Spleen (tissue), 11 donors: ENCODE data around the gene NTN1. TPM values are rescaled to one million over a fixed set of nuclear protein-coding genes. Genes with fewer than 3 reads are reported as not detected.
"Not testable (repeated sequence)": the region's sequence is repeated elsewhere in the genome, so short reads cannot be mapped to it uniquely, and the experiment has no call there.

ENCODE experiments used
- DNase-seq: peaks from one replicate; pipeline ENCODE4 v3.0.0-alpha.2; 2020
- H3K27ac ChIP-seq, 8 donors: fragments of 200-600 bp; sonication (generic) in 7 of 8; 1 replicate in 4 of 8; 2 replicates in 4 of 8; pipeline versions ENCODE4 v1.5.0 to v1.8.0; 2016 to 2021; ENCODE audit warnings: inconsistent platforms in 4 of 8, mild to moderate bottlenecking in 4 of 8, moderate library complexity in 1 of 8
- H3K27me3 ChIP-seq, 7 donors: fragments of 200-600 bp; sonication (generic) in 6 of 7; replicated peaks in 1 of 7; 1 replicate in 4 of 7; 2 replicates in 3 of 7; pipeline versions ENCODE4 v1.5.0 to v1.8.0; 2016 to 2021; ENCODE audit warnings: inconsistent platforms in 3 of 7, mild to moderate bottlenecking in 1 of 7
- H3K36me3 ChIP-seq, 6 donors: fragments of 200-600 bp; sonication (generic) in 5 of 6; 1 replicate in 4 of 6; 2 replicates in 2 of 6; pipeline versions ENCODE4 v1.5.0 to v1.8.0; 2016 to 2021; ENCODE audit warnings: inconsistent platforms in 2 of 6
- H3K4me1 ChIP-seq, 6 donors: fragments of 200-600 bp; sonication (generic) in 5 of 6; 1 replicate in 3 of 6; 2 replicates in 3 of 6; pipeline versions ENCODE4 v1.5.0 to v1.8.0; 2016 to 2021; ENCODE audit warnings: inconsistent platforms in 3 of 6
- H3K4me3 ChIP-seq, 8 donors: fragments of 200-600 bp; sonication (generic) in 7 of 8; 1 replicate in 4 of 8; 2 replicates in 4 of 8; pipeline versions ENCODE4 v1.5.0 to v1.8.0; 2016 to 2021; ENCODE audit warnings: inconsistent platforms in 4 of 8, mild to moderate bottlenecking in 4 of 8, moderate library complexity in 2 of 8
- H3K9me3 ChIP-seq, 8 donors: fragments of 200-600 bp; sonication (generic) in 7 of 8; 1 replicate in 4 of 8; 2 replicates in 4 of 8; pipeline versions ENCODE4 v1.5.0 to v1.8.0; 2016 to 2021; ENCODE audit warnings: inconsistent platforms in 4 of 8
- CTCF ChIP-seq, 11 experiments: fragments of 200-600 bp in 7 of 11; fragments of 450-650 bp in 4 of 11; sonication (generic) in 4 of 11; IDR thresholded peaks in 8 of 11; conservative IDR thresholded peaks in 3 of 11; 1 replicate in 7 of 11; 2 replicates in 4 of 11; pipeline versions ENCODE4 v1.4.0 to v1.8.0; 2016 to 2021; ENCODE audit warnings: antibody characterized with exemption in 11 of 11, inconsistent platforms in 4 of 11, mild to moderate bottlenecking in 1 of 11
- POLR2A ChIP-seq, 3 donors: fragments of 450-650 bp; IDR thresholded peaks; one replicate each; pipeline ENCODE4 v1.5.1; 2017; ENCODE audit warnings: antibody characterized with exemption in 3 of 3, mild to moderate bottlenecking in 1 of 3
- POLR2AphosphoS5 ChIP-seq, 3 donors: sonication (generic); formaldehyde crosslinking; IDR thresholded peaks; one replicate each; pipeline ENCODE4 v1.5.1; 2017; ENCODE audit warnings: antibody characterized with exemption in 3 of 3
- WGBS, 5 donors: extraction: QIAGEN DNeasy Blood & Tissue Kit in 3 of 5; methylation state at CpG; one replicate each; pipeline versions ENCODE4 v1.1.5 to v1.1.7; 2013 to 2018; 5-methylcytosine and 5-hydroxymethylcytosine counted together
- intact Hi-C: fragments of 100-400 bp; cut with DNase I; formaldehyde crosslinking; loops from one replicate; pipeline ENCODE4 v1.15.0; 2023; ENCODE audit warnings: low total_unique reads
- polyA plus RNA-seq, 3 donors: library from polyadenylated mRNA; stranded (reverse); fragments of 200-250 nt; gene quantifications; one replicate each; pipeline ENCODE4 v1.2.1, GENCODE V29; 2013
- total RNA-seq, 7 donors: library from RNA; depleted of rRNA in 3 of 7; stranded (reverse); fragments of >200 nt in 3 of 7; fragmentation: NEBNext Ultra II Directional in 4 of 7; extraction: Animal tissue kit (Norgen Biotek cat#: 25700) in 4 of 7; gene quantifications; one replicate each; pipeline versions ENCODE4 v1.1.0 to v1.2.1, GENCODE V29; 2016 to 2021
- donor health status: healthy with polysubstance abuse.
- donor health status: DM: no; HTN: no; CAD: no; lungs with moderate emphysema.
- donor health status: DM: no; HTN: no; CAD: no.
- donor health status: Bipolar disorder and iron deficiency.
- donor health status: healthy.
- donor health status: DM: no; HTN: no; CAD: no.
- donor health status: DM: yes; HTN: yes; CAD: no.

Gene NTN1
- total and polyA plus RNA-seq, 10 donors = 0.07 to 0.43 (median 0.23) TPM; not detected in 2

DNA sequence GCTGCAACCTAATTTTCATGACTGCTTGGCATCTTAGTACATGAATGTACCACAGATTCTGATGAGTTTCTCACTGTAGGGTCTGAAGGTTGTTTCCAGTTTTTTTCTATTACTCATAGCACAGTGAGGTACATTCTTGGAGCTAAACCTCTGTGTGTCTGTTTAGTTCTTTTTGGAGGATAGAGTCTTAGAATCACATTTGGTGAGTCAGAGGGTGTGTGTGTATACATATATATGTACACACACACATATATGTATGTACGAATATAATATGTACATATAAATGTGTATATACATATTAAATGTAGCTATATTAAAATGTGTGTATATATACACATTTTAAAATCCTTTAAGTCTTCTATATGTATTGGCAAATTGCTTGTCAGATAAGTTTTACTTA is 72.9 kb downstream of the NTN1 start:
- H3K4me1 ChIP-seq = no peaks in the 10 kb centered on the region
- H3K36me3 ChIP-seq = no peaks in the 10 kb centered on the region
- 78 to 96% (median 86%) methylated on average over 1 of the region's 1 CpG for WGBS, 5 donors
- H3K4me3 ChIP-seq = no peak overlapping the region
- TF ChIP-seq CTCF (IDR thresholded peaks at IDR 0.05 in 8 of 11, conservative IDR thresholded peaks at IDR 0.05 in 3 of 11) = no peak
- no peak for TF ChIP-seq POLR2AphosphoS5 (IDR thresholded peaks at IDR 0.05)
- no peak for TF ChIP-seq POLR2A (IDR thresholded peaks at IDR 0.05)
- no peaks in the 10 kb centered on the region for H3K9me3 ChIP-seq
- H3K27ac ChIP-seq = no peak overlapping the region
- intact Hi-C loops = no loop called here
- no peak for DNase-seq
- peaks cover 0 to 11% (median 0%) of the 10 kb centered on the region in 7 donors for H3K27me3 ChIP-seq

DNA sequence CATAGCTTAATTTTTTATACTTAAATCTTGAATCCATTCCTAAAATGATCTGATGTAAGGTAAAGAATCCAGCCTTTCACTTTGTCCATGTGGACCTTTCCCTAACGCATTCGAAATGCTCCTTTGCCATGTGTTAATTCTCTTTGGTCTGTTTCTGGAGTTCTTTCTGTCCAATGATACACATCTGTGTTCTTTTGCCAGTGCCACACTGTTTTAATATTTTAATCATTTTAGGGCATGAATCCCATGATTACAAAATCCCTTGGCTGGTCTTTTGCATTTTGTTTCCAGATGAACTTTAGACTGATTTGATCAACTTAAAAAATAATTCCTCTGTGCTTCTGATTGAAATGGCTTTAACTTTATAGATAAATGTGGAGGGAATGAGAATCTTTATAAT is 74.1 kb downstream of the NTN1 start:
- intact Hi-C loops = no loop called here
- H3K4me3 ChIP-seq = no peak overlapping the region

DNA sequence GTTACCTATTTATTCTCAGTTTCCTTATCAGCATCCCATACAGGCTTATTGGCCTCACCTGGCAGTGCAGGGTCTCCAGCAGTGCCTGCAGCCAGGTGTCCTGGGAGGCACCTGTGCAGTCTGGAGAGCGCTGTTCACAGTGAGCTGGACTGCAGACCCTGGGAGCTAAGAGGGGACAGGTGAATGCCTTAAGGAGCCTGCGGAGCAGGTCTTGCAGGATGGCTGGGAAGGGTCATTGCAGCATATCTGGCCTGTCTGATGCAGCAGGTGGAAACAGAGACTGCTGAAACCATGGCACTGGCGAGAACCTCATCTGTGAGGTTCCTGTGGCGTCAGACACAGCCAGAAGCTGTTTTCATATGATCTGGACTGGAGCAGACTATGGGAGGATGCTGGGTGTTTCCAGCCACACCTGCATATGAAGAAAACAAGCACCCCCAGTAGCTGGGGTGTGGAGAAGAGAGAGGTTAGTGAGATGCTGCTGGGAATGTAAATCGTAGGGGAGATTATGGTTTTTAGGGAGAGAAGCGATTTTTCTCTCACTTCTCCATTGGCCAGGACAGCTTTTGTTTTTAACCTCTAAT is 77.0 kb downstream of the NTN1 start:
- intact Hi-C loops = no loop called here
- TF ChIP-seq CTCF (IDR thresholded peaks at IDR 0.05 in 8 of 11, conservative IDR thresholded peaks at IDR 0.05 in 3 of 11) (no peak), POLR2A (IDR thresholded peaks at IDR 0.05) (no peak), POLR2AphosphoS5 (IDR thresholded peaks at IDR 0.05) (no peak)
- Histone ChIP-seq H3K4me1 (no peaks in the 10 kb centered on the region), H3K27ac (no peak overlapping the region), H3K36me3 (no peaks in the 10 kb centered on the region), H3K27me3 (peaks cover 0 to 11% (median 0%) of the 10 kb centered on the region in 7 donors), H3K4me3 (no peak overlapping the region), H3K9me3 (peaks cover 0 to 13% (median 0%) of the 10 kb centered on the region in 8 donors)
- DNase-seq = no peak
- 78 to 88% (median 85%) methylated on average over 6 of the region's 6 CpGs for WGBS, 5 donors

More for the DNA sequence above, 74.1 kb downstream of the NTN1 start:
- TF ChIP-seq POLR2AphosphoS5 (IDR thresholded peaks at IDR 0.05) (no peak), CTCF (IDR thresholded peaks at IDR 0.05 in 8 of 11, conservative IDR thresholded peaks at IDR 0.05 in 3 of 11) (no peak), POLR2A (IDR thresholded peaks at IDR 0.05) (no peak)
- H3K27ac ChIP-seq = no peak overlapping the region
- H3K4me1 ChIP-seq = no peaks in the 10 kb centered on the region
- DNase-seq = no peak
- 86 to 94% (median 88%) methylated on average over 2 of the region's 2 CpGs for WGBS, 5 donors
- no peaks in the 10 kb centered on the region for H3K9me3 ChIP-seq
- H3K36me3 ChIP-seq = no peaks in the 10 kb centered on the region
- peaks cover 0 to 11% (median 0%) of the 10 kb centered on the region in 7 donors for H3K27me3 ChIP-seq

GRCh38 chr17:9101356-9101755 is 80.0 kb downstream of the NTN1 start:
- Histone ChIP-seq H3K36me3 (no peaks in the 10 kb centered on the region), H3K4me3 (no peak overlapping the region), H3K9me3 (peaks cover 0 to 13% (median 0%) of the 10 kb centered on the region in 8 donors), H3K27ac (no peak overlapping the region), H3K4me1 (no peaks in the 10 kb centered on the region), H3K27me3 (peaks cover 0 to 11% (median 0%) of the 10 kb centered on the region in 7 donors)
- whole genome bisulfite sequencing, 5 donors = 83 to 100% (median 85%) methylated on average over 1 of the region's 1 CpG
- DNase-seq = no peak
- intact Hi-C loops = no loop called here
- TF ChIP-seq POLR2A (IDR thresholded peaks at IDR 0.05) = no peak
- TF ChIP-seq CTCF (IDR thresholded peaks at IDR 0.05 in 8 of 11, conservative IDR thresholded peaks at IDR 0.05 in 3 of 11) = no peak
- TF ChIP-seq POLR2AphosphoS5 (IDR thresholded peaks at IDR 0.05) = no peak

- intact Hi-C loops, H3K27ac ChIP-seq, DNase-seq, H3K36me3 ChIP-seq, H3K4me1 ChIP-seq, H3K27me3 ChIP-seq, H3K4me3 ChIP-seq: not testable (repeated sequence)
- WGBS, 5 donors = 80 to 86% (median 84%) methylated on average over 3 of the region's 3 CpGs
- H3K9me3 ChIP-seq = peaks cover 0 to 13% (median 0%) of the 10 kb centered on the region in 8 donors
These were observed 81.9 kb downstream of the NTN1 start for GRCh38 chr17:9103193-9103592.
